ENCODE measurements around the gene DHFR2.
"Not testable (repeated sequence)": the region's sequence is repeated elsewhere in the genome, so short reads cannot be mapped to it uniquely, and the experiment has no call there.

The DHFR2 gene

DNA sequence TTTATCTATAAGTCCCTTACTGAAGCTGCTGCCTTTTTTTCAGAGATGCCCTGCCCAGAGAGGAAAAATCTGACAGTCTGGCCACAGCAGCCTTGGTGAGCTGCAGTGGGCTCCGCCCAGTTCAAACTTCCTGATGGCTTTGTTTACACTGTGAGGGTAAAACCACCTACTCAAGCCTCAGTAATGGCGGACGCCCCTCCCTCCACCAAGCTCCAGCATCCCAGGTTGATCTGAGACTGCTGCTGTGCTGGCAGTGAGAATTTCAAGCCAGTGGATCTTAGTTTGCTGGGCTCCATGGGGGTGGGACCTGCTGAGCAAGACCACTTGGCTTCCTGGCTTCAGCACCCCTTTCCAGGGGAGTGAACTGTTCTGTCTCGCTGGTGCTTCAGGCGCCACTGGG, 17.8 kb upstream of the DHFR2 start:
- ATAC-seq (replicated peaks); H3K27ac Mint-ChIP-seq; DNase-seq; H3K4me3 Mint-ChIP-seq; H3K9me3 Mint-ChIP-seq; H3K27me3 Mint-ChIP-seq: not testable (repeated sequence)
- peaks cover 28 to 42% of the 10 kb centered on the region in 2 donors for H3K4me1 Mint-ChIP-seq
- peaks cover 29 to 49% of the 10 kb centered on the region in 2 donors for H3K36me3 Mint-ChIP-seq

DNA sequence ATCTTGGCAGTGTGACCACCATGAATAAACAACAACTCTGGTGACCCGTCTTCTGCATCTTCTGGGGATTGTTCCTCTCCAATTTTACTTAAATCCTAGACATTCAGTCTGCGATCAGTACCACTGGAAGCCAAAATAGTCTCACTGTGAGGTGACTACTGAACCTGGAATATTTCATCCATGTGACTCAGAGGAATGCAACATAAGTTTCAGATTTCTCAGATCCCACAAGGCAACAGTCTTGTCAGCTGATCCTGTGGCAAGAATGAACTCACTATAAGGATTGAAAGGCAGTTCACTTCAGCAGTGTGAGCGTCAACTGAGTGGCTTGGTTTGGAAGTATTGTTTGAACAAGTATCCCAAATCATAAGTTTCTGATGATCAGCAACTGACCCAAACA, 13.3 kb upstream of the DHFR2 start:
- Mint-ChIP-seq H3K27me3 (no peaks in the 10 kb centered on the region), H3K4me1 (peaks cover 40 to 63% of the 10 kb centered on the region in 2 donors), H3K9me3 (peaks cover 0 to 1% of the 10 kb centered on the region in 2 donors), H3K36me3 (peaks cover 44 to 68% of the 10 kb centered on the region in 2 donors), H3K4me3 (no peak overlapping the region), H3K27ac (no peak overlapping the region)
- DNase-seq: no peak
- no peak for ATAC-seq (replicated peaks)

DNA sequence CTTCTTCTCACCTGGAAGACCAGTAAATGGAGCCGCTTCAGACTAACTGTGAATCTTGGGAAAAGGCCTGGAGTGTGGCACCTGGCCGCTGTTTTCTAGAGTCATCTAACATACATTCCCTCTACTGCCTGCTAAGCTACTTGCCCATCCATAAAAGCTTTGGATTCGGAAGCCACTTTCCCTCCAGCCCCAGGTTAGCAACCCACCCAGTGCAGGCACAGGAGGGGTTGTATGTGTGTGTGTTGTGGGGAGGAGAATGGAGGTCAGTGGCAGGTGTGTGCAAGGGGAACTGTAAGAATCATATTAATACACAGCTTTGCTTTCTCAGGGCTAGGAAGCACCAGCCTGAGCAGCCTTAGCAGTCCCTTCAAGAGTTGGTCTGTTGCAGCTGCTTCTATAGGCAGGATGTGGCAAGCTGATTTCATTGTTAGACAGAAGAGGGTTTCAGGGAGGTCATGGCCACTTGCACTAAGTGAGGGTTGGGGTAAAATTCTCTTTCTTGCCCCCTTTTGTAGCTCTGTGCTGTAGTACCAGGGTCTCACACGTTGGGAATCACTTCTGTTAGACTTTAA, 9.1 kb upstream of the DHFR2 start:
- DNase-seq (no peak), ATAC-seq (replicated peaks) (peak in 1 of 2 donors; percentile 27)
- peaks cover 40 to 54% of the 10 kb centered on the region in 2 donors for H3K36me3 Mint-ChIP-seq
- H3K4me3 Mint-ChIP-seq: no peak overlapping the region
- no peak overlapping the region for H3K27ac Mint-ChIP-seq
- peaks cover 0 to 4% of the 10 kb centered on the region in 2 donors for H3K9me3 Mint-ChIP-seq
- no peaks in the 10 kb centered on the region for H3K27me3 Mint-ChIP-seq
- H3K4me1 Mint-ChIP-seq: peaks cover 22 to 49% of the 10 kb centered on the region in 2 donors

DNA sequence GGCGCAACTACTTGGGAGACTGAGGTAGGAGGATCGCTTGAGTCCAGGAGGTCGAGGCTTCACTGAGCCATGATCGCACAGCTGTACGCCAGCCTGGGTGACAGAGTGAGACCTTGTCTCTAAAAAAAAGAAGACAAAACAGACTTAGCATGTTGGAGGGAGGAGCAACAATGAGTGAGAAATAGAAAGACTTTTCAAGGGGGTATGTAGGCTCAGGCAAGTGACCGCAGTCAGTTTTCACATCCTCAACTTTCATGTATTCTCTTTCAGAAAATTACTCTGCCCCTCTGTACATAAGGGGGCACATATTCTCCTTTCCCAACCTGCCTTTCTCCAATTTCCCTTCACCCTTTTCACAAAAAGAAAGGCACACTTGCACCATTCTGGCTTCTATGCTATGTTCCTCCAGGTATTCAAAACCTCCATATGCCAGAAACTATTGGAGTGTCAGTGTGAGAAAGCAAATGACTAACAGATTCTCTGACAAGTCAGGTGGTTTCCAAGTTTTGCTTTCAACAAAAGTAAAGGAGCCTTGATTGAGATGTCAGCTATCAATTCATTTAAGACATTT, 7.7 kb upstream of the DHFR2 start:
- peaks cover 40 to 49% of the 10 kb centered on the region in 2 donors for H3K36me3 Mint-ChIP-seq
- peaks cover 0 to 5% of the 10 kb centered on the region in 2 donors for H3K9me3 Mint-ChIP-seq
- ATAC-seq (replicated peaks) (peak; percentile 41 to 44), DNase-seq (no peak)
- peak overlapping the region; percentile 73 for H3K27ac Mint-ChIP-seq
- no peak overlapping the region for H3K4me3 Mint-ChIP-seq
- H3K27me3 Mint-ChIP-seq: no peaks in the 10 kb centered on the region
- peaks cover 28 to 60% of the 10 kb centered on the region in 2 donors for H3K4me1 Mint-ChIP-seq

DNA sequence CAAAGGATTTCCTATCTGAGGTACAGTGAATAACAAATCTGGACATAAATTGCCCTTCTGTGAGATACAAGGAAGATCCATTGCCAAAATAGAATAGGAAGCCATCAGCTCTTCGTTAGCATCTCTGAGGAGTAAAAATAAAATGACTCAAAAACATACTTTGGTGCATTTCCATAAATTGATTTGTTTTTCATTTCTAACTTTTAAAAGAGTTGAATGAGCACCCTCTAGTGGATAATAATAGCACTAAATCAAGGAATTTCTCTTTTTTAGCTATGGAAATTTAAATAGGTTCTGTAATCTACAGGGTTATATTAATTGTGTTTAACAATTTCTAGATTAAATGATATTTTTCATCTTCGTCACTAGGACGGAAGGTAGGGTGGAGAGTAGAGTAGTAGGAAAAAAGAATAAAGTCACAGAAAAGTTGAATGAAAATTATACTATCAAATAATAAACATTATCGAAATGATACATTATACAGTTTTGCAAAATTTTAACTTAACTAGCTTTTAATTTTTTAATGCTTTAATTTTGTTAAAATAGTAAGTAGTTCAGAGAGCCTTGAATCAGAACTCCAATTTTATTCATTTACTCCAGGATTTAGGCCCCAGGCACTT, 6.6 kb upstream of the DHFR2 start:
- H3K4me3 Mint-ChIP-seq: no peak overlapping the region
- H3K36me3 Mint-ChIP-seq: peaks cover 42 to 53% of the 10 kb centered on the region in 2 donors

DNA sequence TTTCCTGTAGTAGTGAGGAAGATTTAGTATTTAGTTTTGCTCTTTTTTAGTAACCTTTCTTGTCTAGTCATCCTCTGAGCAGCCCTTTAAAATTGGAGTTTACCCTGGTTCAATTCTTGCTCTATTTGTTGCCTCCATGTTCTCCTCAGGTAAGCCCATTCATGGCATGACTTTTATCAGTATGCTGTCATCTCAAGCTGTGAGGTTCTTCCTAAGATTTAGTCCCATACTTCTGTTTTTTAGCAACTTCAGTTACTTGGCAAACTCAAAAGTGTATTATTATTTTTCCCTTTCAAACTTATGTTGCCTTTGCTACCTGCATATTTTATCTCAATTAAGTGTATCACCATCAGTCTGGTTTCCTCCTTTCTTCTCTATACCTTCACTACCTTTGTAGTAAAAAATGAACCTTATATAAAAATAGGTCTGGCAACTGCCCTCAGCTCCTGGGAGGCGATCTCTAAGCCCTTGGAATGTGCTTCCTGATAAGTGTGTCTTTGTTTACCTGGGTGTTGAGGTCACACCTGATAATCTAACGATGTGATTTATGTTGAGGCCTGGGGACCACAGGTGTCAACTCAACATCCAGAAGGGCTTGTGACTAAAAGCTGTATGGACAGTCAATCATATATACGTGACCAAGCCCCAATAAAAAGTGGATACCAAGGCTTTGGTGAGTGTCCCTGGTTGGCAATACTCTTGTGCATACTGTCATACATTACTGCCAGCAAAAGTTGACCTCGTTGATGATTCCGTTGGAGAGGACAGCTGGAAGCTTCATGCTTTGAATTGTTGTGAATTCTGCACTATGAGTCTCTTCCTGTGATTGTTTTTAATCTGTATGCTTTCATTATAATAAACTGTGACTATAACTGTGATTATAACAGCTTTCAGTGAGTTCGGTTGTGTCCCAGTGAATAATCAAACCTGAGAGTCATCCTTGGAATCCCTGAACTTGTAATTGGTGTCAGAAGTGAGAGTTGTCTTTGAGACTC, 4.1 kb upstream of the DHFR2 start:
- H3K4me3 Mint-ChIP-seq: no peak overlapping the region
- no peaks in the 10 kb centered on the region for H3K27me3 Mint-ChIP-seq
- DNase-seq (no peak), ATAC-seq (replicated peaks) (no peak)
- H3K27ac Mint-ChIP-seq: no peak overlapping the region
- H3K4me1 Mint-ChIP-seq: peaks cover 27 to 63% of the 10 kb centered on the region in 2 donors
- H3K36me3 Mint-ChIP-seq: peaks cover 24 to 31% of the 10 kb centered on the region in 2 donors
- peaks cover 0 to 4% of the 10 kb centered on the region in 2 donors for H3K9me3 Mint-ChIP-seq

More for the DNA sequence above, 6.6 kb upstream of the DHFR2 start:
- DNase-seq (no peak), ATAC-seq (replicated peaks) (no peak)
- Mint-ChIP-seq H3K27me3 (no peaks in the 10 kb centered on the region), H3K4me1 (peaks cover 28 to 60% of the 10 kb centered on the region in 2 donors), H3K27ac (no peak overlapping the region), H3K9me3 (peaks cover 0 to 5% of the 10 kb centered on the region in 2 donors)

DNA sequence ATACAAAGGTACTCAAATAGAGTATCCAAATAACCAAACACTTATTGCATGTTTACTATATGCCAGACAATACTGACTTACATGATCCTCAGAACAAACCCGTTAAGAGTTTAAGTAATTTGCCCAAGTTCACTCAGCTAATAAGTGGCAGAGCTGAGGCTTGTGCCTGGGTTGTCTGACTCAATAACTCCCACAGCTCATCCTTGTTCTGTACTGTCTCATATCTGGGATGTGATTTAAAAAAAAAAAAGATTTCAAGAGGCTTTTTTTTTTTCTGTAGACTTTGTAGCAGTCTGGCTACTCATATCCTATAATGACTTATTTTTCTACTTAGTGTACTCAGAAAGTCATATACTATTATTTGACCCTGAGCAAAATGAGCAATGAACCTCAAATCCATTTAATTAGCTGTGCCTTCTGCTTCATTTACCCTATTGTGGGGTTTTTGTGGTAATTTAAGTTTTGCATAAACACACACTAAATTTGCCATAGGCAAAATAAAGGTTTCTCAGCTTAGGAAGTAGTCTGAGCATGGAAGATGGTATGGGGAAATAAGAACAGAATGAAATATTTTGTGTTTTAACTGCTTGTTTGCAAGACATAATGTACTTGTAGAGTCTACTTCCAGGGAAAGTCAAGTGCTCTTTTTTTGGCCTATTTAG, 3.2 kb upstream of the DHFR2 start:
- peaks cover 27 to 59% of the 10 kb centered on the region in 2 donors for H3K4me1 Mint-ChIP-seq

DNA sequence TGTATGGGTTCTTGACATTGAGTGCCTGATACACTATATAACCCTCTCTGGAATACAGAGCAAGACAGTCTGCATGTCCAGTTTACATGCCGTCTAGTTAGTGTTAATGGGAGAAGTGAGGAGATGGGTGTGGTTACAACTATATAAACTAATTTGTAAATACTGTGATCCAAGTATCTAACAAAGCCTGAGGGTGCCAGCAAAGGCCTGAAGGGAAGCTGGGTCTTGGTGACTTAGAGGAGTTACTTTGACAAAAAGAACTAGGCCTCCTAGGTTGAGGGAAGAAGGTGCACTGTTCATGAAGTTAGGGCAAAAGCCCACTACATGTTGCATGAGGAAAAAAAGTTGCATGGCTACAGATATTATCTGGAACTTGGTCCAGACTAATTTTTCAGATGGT, 2.4 kb upstream of the DHFR2 start:
- H3K4me3 Mint-ChIP-seq: no peak overlapping the region
- no peak overlapping the region for H3K27ac Mint-ChIP-seq
- H3K27me3 Mint-ChIP-seq: no peaks in the 10 kb centered on the region
- ATAC-seq (replicated peaks) (no peak), DNase-seq (no peak)
- peaks cover 23 to 29% of the 10 kb centered on the region in 2 donors for H3K36me3 Mint-ChIP-seq
- H3K9me3 Mint-ChIP-seq: peaks cover 0 to 4% of the 10 kb centered on the region in 2 donors
- peaks cover 24 to 54% of the 10 kb centered on the region in 2 donors for H3K4me1 Mint-ChIP-seq

More for the DNA sequence above, 3.2 kb upstream of the DHFR2 start:
- DNase-seq (no peak), ATAC-seq (replicated peaks) (no peak)
- peaks cover 0 to 4% of the 10 kb centered on the region in 2 donors for H3K9me3 Mint-ChIP-seq
- peaks cover 23 to 29% of the 10 kb centered on the region in 2 donors for H3K36me3 Mint-ChIP-seq
- H3K27ac Mint-ChIP-seq: no peak overlapping the region
- no peaks in the 10 kb centered on the region for H3K27me3 Mint-ChIP-seq
- no peak overlapping the region for H3K4me3 Mint-ChIP-seq

DNA sequence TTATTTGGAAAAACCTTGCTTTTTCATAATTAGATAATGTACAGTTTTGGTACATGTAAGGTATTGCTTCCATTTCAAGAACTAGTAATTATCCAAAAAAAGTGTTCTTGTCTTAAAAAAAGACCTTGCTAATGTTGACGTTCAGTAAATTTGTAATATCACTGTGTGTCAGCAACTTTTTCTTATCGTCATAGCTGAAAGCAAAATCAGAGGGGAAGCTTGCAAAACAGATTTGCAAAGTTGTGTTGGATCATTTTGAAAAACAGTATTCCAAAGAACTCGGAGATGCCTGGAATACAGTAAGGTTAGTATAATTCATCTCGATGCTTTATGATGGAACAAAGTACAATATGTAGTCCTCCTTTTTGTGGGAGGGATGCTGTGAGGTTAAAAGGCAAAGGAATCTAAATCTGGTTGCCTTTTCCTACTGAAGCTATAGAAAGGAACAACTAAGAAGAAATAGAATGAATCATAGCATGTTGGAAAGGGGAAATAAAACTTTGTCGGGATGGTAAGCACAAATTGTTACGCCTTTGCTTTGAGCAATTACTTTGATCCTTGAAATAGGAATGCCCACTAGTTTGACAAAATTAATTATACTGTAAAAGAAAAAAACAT, 1.6 kb upstream of the DHFR2 start:
- no peak for ATAC-seq (replicated peaks)
- Mint-ChIP-seq H3K4me1 (peaks cover 22 to 53% of the 10 kb centered on the region in 2 donors), H3K9me3 (peaks cover 0 to 4% of the 10 kb centered on the region in 2 donors), H3K36me3 (peaks cover 24 to 31% of the 10 kb centered on the region in 2 donors), H3K27me3 (no peaks in the 10 kb centered on the region), H3K4me3 (peak overlapping the region; percentile 98), H3K27ac (peak overlapping the region; percentile 100)
- DNase-seq: no peak

DNA sequence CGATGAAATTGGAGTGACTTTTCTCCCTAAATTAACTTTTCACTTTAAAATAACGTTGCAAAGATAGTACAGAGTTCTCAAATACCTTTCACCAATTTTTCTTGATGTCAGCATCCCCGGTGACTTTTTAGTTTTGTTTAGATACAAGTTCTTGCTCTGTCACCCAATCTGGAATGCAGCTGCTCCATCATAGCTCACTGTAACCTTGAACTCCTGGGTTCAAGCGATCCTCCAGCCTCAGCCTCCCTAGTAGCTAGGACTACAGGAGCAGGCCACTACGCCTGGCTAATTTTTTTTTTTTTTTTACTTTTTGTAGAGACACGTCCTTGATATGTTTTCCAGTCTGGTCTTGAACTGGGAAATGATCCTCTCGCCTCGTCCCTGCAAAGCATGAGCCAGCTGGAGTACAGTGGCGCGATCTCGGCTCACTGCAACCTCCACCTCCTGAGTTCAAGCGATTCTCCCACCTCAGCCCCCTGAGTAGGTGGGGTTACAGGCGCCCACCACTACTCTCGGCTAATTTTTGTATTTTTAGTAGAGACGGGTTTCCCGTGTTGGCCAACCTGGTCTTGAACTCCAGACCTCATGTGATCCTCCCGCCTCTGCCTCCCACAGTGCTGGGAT, 892 bp upstream of the DHFR2 start:
- Mint-ChIP-seq H3K4me3 (peak overlapping the region; percentile 98), H3K27ac (peak overlapping the region; percentile 100), H3K27me3 (no peaks in the 10 kb centered on the region), H3K36me3 (peaks cover 26 to 34% of the 10 kb centered on the region in 2 donors), H3K4me1 (peaks cover 19 to 48% of the 10 kb centered on the region in 2 donors), H3K9me3 (peaks cover 0 to 4% of the 10 kb centered on the region in 2 donors)
- DNase-seq (no peak), ATAC-seq (replicated peaks) (no peak)

DNA sequence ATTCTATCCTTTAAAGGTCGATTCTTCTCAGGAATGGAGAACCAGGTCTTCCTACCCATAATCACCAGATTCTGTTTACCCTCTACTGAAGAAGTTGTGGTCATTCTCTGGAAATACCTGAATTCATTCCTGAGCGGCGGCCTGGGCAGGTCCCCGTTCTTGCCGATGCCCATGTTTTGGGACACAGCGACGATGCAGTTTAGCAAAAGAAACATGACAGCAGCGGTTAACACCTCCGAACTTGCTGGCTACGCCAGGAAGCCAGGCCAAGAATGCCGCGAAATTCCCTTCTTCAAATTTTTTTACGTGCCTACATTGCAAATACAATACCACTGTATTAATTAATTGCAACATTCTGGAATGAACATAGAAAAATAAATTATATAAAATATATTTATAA, 1.4 kb downstream of the DHFR2 start:
- peaks cover 10 to 23% of the 10 kb centered on the region in 2 donors for H3K36me3 Mint-ChIP-seq
- peaks cover 14 to 32% of the 10 kb centered on the region in 2 donors for H3K4me1 Mint-ChIP-seq
- DNase-seq (no peak), ATAC-seq (replicated peaks) (no peak)
- no peak overlapping the region for H3K4me3 Mint-ChIP-seq
- H3K9me3 Mint-ChIP-seq: no peaks in the 10 kb centered on the region
- no peak overlapping the region for H3K27ac Mint-ChIP-seq
- no peaks in the 10 kb centered on the region for H3K27me3 Mint-ChIP-seq

DNA sequence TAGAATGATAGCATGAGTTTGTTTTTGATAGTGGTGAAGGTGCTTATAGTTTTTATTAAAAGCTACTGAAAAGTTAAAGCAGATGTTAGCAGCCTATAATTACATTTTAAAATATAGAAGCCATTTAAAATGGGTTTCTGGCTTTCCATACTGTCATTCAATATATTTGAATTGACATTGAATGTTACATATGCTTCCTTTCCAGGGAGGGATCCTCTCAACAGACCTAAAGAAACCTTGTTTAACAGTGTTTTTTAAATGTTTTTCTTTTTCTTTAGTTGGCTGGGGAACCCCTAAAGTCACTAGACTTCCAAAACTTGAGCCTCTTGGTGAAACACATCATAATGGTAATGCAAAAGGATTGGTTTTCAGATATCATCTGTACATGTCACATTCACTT, 12.2 kb downstream of the DHFR2 start:
- Mint-ChIP-seq H3K9me3 (no peaks in the 10 kb centered on the region), H3K27me3 (no peaks in the 10 kb centered on the region), H3K4me1 (no peaks in the 10 kb centered on the region), H3K27ac (no peak overlapping the region), H3K36me3 (no peaks in the 10 kb centered on the region), H3K4me3 (no peak overlapping the region)
- no peak for ATAC-seq (replicated peaks)
- no peak for DNase-seq

DNA sequence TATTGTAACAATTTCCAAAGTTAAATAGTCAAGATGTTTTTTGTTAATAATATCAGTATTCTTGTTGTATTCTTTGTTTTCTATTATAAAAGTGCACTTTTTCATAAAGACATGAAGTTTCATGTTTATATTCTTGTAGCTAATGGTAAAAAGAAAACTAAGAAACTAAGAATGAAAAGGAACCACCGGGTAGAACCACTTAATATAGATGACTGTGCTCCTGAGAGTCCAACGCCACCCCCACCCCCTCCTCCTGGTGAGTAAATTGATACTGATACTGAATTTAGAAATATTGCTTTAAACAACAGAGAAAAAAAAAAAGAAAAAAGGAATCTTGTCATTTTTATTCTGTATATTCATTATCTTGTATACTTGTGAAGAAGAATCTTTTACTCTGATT, 13.4 kb downstream of the DHFR2 start:
- Mint-ChIP-seq H3K27ac (no peak overlapping the region), H3K4me3 (no peak overlapping the region), H3K9me3 (no peaks in the 10 kb centered on the region), H3K36me3 (peaks cover 7% of the 10 kb centered on the region in 2 donors), H3K27me3 (no peaks in the 10 kb centered on the region), H3K4me1 (no peaks in the 10 kb centered on the region)
- DNase-seq (no peak), ATAC-seq (replicated peaks) (no peak)
